ENCODE data around the gene ASCL1.

DNA sequence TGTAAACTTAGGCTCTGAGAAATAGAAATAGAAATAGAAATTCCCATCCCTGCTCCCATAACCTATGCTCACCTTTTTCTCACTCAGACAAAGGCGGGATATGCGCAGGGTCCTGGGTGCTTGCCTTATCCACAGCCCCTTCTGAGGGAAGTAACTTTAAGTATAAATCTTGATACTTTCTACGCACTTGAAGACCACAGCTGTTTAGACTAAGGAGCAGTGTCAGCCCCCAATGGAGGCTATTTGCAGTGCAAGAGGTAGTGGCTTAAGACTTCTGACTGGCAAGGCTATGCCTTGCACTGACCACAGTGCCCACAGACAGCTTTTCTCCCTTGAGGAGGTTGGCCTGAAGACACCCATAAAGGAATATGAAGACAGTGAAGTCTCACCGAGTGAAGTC lies 35.2 kb downstream of the ASCL1 start:
- TF ChIP-seq TCF7 (IDR thresholded peaks at IDR 0.05; ENCODE audit: borderline replicate concordance) (no peak), POLR2AphosphoS2 (IDR thresholded peaks at IDR 0.05; ENCODE audit: low read length) (no peak), MTA3 (IDR thresholded peaks at IDR 0.05; ENCODE audit: borderline replicate concordance) (no peak), POLR2A (conservative IDR thresholded peaks at IDR 0.05) (no peak)
- TF ChIP-seq, protein P1, sequence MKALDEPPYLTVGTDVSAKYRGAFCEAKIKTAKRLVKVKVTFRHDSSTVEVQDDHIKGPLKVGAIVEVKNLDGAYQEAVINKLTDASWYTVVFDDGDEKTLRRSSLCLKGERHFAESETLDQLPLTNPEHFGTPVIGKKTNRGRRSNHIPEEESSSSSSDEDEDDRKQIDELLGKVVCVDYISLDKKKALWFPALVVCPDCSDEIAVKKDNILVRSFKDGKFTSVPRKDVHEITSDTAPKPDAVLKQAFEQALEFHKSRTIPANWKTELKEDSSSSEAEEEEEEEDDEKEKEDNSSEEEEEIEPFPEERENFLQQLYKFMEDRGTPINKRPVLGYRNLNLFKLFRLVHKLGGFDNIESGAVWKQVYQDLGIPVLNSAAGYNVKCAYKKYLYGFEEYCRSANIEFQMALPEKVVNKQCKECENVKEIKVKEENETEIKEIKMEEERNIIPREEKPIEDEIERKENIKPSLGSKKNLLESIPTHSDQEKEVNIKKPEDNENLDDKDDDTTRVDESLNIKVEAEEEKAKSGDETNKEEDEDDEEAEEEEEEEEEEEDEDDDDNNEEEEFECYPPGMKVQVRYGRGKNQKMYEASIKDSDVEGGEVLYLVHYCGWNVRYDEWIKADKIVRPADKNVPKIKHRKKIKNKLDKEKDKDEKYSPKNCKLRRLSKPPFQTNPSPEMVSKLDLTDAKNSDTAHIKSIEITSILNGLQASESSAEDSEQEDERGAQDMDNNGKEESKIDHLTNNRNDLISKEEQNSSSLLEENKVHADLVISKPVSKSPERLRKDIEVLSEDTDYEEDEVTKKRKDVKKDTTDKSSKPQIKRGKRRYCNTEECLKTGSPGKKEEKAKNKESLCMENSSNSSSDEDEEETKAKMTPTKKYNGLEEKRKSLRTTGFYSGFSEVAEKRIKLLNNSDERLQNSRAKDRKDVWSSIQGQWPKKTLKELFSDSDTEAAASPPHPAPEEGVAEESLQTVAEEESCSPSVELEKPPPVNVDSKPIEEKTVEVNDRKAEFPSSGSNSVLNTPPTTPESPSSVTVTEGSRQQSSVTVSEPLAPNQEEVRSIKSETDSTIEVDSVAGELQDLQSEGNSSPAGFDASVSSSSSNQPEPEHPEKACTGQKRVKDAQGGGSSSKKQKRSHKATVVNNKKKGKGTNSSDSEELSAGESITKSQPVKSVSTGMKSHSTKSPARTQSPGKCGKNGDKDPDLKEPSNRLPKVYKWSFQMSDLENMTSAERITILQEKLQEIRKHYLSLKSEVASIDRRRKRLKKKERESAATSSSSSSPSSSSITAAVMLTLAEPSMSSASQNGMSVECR (CRISPR knock-in tag; IDR thresholded peaks at IDR 0.05) = no peak
- TF ChIP-seq, protein P2, sequence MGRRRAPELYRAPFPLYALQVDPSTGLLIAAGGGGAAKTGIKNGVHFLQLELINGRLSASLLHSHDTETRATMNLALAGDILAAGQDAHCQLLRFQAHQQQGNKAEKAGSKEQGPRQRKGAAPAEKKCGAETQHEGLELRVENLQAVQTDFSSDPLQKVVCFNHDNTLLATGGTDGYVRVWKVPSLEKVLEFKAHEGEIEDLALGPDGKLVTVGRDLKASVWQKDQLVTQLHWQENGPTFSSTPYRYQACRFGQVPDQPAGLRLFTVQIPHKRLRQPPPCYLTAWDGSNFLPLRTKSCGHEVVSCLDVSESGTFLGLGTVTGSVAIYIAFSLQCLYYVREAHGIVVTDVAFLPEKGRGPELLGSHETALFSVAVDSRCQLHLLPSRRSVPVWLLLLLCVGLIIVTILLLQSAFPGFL (CRISPR knock-in tag; IDR thresholded peaks at IDR 0.05) = no peak
